GM19240 (cell line): ENCODE data around the gene TRPC1.

Experiments used
- DNase-seq: peaks from one replicate; pipeline ENCODE4 v3.0.0; 2011; ENCODE audit warnings: low spot score; ENCODE audit not compliant: insufficient read length

Gene TRPC1

GRCh38 chr3:142837526-142837925 is 113.7 kb downstream of the TRPC1 start:
- DNase-seq = no peak

DNA sequence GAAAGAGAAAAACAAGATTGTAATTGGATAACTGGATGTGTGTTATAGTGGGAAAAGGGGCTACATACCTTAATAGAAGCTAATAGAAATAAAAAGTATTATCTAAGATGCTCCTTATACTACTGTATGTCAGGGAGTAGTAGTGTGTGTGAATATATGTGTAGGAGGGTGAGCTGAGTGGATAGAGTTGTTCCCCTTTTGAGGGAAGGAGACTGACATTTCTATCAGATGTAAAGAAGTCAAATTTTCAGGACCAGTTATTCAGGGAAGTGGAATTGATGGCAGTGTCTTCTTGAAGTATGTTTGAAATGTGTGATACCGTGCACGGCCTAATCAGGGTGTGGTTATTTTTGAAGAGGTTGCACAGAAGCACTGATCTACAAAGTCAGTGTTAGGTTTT is 116.0 kb downstream of the TRPC1 start:
- no peak for DNase-seq

GRCh38 chr3:142844339-142844977 is 120.6 kb downstream of the TRPC1 start:
- no peak for DNase-seq

DNA sequence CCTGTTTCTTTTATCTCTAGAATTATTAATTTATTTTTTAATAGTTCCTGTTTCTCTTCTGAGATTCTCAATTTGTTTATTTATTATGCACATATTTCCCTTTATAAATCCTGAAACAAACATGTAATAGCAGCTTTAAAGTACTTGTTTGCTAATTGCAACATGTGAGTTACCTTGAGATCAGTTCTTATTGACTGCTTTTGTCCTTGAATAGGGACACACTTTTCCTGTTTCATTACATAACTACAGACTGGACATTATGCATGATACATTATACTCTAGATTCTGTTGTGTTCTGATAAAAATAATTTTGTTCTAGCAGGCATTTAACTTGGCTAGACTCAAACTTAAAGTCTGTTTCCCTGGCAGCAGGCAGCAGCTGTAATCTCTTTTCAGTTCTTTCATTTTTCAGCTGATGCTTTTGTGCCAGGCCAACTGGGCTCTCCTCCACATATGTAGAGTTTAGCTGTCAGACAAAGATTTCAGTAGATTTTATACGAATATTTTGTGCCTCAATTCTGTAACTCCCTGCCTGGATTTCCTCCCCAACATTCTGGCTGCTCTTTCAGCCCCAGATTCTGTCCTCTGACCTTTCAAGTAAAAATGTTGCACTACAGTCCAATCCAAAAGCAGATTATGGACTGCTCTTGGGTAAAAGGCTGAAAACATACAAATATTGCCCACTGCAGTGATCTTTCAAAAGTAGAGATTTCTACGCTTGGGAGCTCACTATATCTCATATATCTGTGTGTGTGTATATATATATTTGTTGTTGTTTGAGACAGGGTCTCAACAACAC is 123.1 kb downstream of the TRPC1 start:
- no peak for DNase-seq

GRCh38 chr3:142849148-142849547 is 125.3 kb downstream of the TRPC1 start:
- no peak for DNase-seq

DNA sequence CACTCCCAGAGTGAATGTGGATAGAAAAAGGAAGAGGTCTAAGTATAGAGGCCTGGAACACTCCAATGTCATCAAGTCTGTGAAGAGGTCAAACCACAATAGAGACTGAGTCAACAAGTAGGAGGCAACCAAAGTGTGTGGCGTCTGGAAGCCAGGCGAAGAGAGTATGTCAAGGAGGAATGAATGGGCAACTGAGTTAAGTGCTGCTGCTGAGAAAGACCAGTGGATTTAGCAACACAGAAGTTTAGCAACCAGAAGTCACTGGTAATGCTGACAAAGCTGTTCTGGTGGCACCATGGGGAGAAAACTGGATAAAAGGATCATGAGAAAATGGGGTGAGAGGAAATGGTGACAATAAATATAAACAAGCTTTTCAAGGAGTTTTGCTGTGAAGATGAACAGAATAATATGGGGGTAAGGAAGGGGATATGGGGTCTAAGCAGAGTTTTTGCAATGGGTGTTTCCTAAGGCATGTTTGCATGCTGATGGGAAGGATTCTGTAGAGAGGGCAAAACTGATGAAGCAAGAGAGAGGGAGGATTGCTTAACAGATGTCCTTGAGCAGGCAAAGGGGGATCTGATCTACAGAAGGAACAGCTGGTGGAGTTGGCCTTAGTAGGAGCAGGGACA is 126.7 kb downstream of the TRPC1 start:
- DNase-seq = no peak

DNA sequence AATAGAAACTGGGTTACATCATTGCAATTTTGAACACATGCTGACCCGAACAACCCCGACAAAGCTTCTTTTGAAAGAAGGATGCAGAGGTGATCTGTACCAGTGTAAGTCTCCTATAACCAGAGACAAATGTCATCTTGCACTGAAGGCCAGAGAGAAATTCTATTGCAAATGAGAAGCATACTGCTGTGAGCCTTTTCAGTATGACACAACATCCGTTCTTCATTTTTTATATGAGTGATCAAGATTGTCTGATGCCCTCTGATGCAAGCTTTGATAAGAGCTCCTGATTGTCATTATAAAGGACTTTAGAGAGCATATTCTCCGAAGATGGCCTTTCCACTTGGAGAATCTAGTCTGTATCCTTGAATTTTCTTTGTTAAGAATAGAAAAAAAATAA is 128.2 kb downstream of the TRPC1 start:
- DNase-seq = no peak

DNA sequence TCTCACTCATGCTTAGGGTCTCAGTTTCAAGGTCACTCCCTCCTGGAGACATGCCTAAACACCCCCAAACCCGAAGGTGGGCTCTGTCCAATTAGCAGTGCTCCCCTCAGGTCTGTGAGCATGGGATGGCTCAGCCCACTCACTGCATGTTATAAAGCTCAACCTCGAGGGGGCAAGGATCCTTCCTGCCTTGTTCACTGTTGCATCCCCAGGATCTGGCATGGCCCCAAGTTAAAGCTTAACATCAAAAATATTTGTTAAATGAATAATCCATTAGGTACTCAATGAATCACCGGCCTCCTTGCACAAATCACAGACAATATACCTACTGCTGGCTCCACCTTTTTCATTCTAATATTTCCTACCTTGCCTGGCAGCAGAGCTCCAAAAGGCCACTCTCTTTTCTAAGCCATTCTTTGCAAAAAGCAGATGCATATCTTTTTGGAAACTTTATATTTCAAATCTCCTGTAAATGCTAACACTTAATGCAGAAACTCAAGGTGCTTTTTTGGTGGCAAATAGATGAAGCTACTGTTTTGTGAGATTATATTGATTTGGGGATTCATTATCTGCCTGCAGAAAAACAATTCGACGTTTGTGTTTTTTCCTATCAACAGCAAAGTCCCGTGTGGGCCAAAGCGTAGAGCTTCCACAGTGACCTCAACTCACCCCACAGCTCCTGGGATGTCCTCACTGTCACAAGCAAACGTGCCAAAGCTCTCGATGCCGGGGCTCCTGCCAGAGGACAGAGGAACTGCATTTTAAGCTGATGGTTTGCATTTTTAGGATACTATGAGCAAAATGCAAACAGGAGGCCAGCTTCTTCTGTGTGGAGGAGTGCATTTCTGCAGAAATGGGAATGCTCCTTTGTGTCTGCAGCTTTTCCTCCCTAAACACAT is 129.7 kb downstream of the TRPC1 start:
- DNase-seq = no peak

DNA sequence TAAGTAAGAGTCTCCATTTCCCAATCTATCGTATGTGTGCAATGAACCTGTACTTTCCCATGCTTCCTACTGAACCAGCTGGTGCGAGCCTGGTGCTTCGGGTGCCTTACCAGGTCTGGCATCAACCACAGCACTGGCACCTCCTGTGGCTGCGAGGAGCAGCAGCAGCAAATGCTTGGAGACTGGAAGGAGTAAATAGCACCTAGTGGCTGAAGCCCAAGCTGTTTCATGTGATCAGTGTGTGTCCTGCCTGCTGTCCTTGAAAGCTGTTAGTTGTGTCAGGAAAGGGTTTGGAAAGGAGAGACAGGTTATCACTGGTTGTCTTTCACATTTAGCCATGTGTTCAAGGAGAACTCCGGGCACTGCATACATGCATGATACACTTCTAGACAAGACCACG is 133.2 kb downstream of the TRPC1 start:
- no peak for DNase-seq
